HG02884 (cell line): ENCODE measurements around the gene PPP1R12A.
"Not testable (repeated sequence)": the region's sequence is repeated elsewhere in the genome, so short reads cannot be mapped to it uniquely, and the experiment has no call there.

Source experiments
- ATAC-seq: cut with Tn5 transposase; IDR thresholded peaks from one replicate; pipeline ENCODE4 v1.9.1; 2021; ENCODE audit warnings: mild to moderate bottlenecking, moderate library complexity; ENCODE audit not compliant: unreplicated experiment

The PPP1R12A gene

GRCh38 chr12:79935021-79935623 is at the start of gene PPP1R12A:
PPP1R12A (minus strand) TSS chr12:79935097; CDS start chr12:79934931, 166 bp downstream.
- ATAC-seq = peak; percentile 88

- no peak for ATAC-seq
These were observed 49.2 kb upstream of the PPP1R12A start for GRCh38 chr12:79983986-79984620.

- ATAC-seq = no peak
These were observed 48.6 kb upstream of the PPP1R12A start for GRCh38 chr12:79983492-79983891.

- ATAC-seq = no peak
These were observed 47.5 kb upstream of the PPP1R12A start for GRCh38 chr12:79982086-79983062.

GRCh38 chr12:79978692-79979091 is 43.8 kb upstream of the PPP1R12A start:
- no peak for ATAC-seq

GRCh38 chr12:79977856-79978460 is 43.1 kb upstream of the PPP1R12A start:
- ATAC-seq = not testable (repeated sequence)

- ATAC-seq = no peak
These were observed 40.2 kb upstream of the PPP1R12A start for GRCh38 chr12:79975143-79975542.

- ATAC-seq = no peak
These were observed 38.9 kb upstream of the PPP1R12A start for GRCh38 chr12:79973801-79974200.

- ATAC-seq = no peak
These were observed 29.3 kb upstream of the PPP1R12A start for GRCh38 chr12:79964100-79964627.

GRCh38 chr12:79961411-79961810 is 26.5 kb upstream of the PPP1R12A start:
- ATAC-seq = no peak

- ATAC-seq = no peak
These were observed 24.6 kb upstream of the PPP1R12A start for GRCh38 chr12:79959484-79959883.

- no peak for ATAC-seq
These were observed 22.0 kb upstream of the PPP1R12A start for GRCh38 chr12:79956896-79957295.

GRCh38 chr12:79955561-79955960 is 20.7 kb upstream of the PPP1R12A start:
- ATAC-seq = no peak

- ATAC-seq = no peak
These were observed 19.2 kb upstream of the PPP1R12A start for GRCh38 chr12:79954037-79954610.

- no peak for ATAC-seq
These were observed 14.2 kb upstream of the PPP1R12A start for GRCh38 chr12:79949098-79949497.

- ATAC-seq = no peak
These were observed 10.5 kb upstream of the PPP1R12A start for GRCh38 chr12:79945433-79945832.

GRCh38 chr12:79944565-79944964 is 9.7 kb upstream of the PPP1R12A start:
- ATAC-seq = no peak

- ATAC-seq = not testable (repeated sequence)
These were observed 7.9 kb upstream of the PPP1R12A start for GRCh38 chr12:79942846-79943245.

- no peak for ATAC-seq
These were observed 4.9 kb upstream of the PPP1R12A start for GRCh38 chr12:79939728-79940310.

GRCh38 chr12:79938843-79939242 is 3.9 kb upstream of the PPP1R12A start:
- no peak for ATAC-seq
